ENCODE results near the gene CBX4.
A peak's percentile ranks its signal among the peaks of the same experiment; 100 is the strongest.

The CBX4 gene

GRCh38 chr17:79818026-79818758, 21.0 kb downstream of the CBX4 start:
- TF ChIP-seq ZNF274 (IDR thresholded peaks at IDR 0.05; ENCODE audit: low read depth, low read length) (no peak), SUZ12 (IDR thresholded peaks at IDR 0.05; ENCODE audit: extremely low read depth, insufficient read depth, insufficient read length) (no peak), YY1 (IDR thresholded peaks at IDR 0.05; ENCODE audit: insufficient read depth, insufficient read length) (no peak)
- Histone ChIP-seq H3K4me1 (ENCODE audit: insufficient read depth, insufficient read length) (peaks cover 19% of the 10 kb centered on the region), H3K27me3 (ENCODE audit: insufficient read depth, insufficient read length) (peaks cover 82% of the 10 kb centered on the region), H3K36me3 (ENCODE audit: insufficient read depth, insufficient read length, low read length) (no peaks in the 10 kb centered on the region), H3K9me3 (ENCODE audit: insufficient read depth, low read length) (no peaks in the 10 kb centered on the region), H3K4me3 (ENCODE audit: insufficient read length, low read depth) (no peak overlapping the region), H3K9ac (ENCODE audit: insufficient read length, low read depth) (no peak overlapping the region)
- no peak for DNase-seq (ENCODE audit: low read depth, low spot score)

DNA sequence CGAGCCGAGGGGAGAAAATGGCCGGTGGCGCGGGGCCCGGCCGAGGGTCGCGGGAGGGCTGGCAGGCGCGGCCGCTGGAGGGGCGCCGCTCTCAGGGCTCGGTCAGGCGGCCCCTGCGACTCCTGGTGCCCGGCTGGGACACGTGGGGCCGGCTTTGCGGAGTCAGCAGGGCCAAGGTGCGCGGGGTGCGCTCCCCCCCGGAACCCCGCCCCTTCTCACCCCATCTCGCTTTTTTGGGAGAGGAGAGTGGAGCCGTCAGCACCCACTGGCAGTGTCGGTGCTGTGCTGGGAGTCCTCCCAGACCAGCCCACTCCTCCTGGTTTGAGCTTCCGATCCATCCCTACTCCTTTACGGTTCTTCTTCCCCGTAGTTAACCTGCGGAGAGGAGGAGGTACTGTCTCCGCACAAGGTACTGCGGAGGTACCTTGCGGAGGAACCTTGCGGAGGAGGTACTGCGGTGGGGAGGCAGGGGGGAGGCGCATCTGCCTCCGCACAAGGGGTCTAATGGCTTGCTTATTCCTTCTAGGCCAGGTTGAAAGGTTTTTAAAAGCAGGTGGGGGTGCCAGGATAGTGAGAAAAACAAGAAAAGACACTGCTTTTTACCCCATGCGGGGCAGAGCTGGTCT, 23.3 kb downstream of the CBX4 start:
- H3K9me3 ChIP-seq (ENCODE audit: insufficient read depth, low read length), result no peaks in the 10 kb centered on the region
- peaks cover 95% of the 10 kb centered on the region for H3K27me3 ChIP-seq (ENCODE audit: insufficient read depth, insufficient read length)
- peaks cover 28% of the 10 kb centered on the region for H3K4me1 ChIP-seq (ENCODE audit: insufficient read depth, insufficient read length)
- peak overlapping the region; percentile 37 for H3K4me3 ChIP-seq (ENCODE audit: insufficient read length, low read depth)
- no peaks in the 10 kb centered on the region for H3K36me3 ChIP-seq (ENCODE audit: insufficient read depth, insufficient read length, low read length)
- TF ChIP-seq ZNF274 (IDR thresholded peaks at IDR 0.05; ENCODE audit: low read depth, low read length) (no peak), SUZ12 (IDR thresholded peaks at IDR 0.05; ENCODE audit: extremely low read depth, insufficient read depth, insufficient read length) (peak; percentile 12), YY1 (IDR thresholded peaks at IDR 0.05; ENCODE audit: insufficient read depth, insufficient read length) (no peak)
- peak overlapping the region; percentile 74 for H3K9ac ChIP-seq (ENCODE audit: insufficient read length, low read depth)
- no peak for DNase-seq (ENCODE audit: low read depth, low spot score)

DNA sequence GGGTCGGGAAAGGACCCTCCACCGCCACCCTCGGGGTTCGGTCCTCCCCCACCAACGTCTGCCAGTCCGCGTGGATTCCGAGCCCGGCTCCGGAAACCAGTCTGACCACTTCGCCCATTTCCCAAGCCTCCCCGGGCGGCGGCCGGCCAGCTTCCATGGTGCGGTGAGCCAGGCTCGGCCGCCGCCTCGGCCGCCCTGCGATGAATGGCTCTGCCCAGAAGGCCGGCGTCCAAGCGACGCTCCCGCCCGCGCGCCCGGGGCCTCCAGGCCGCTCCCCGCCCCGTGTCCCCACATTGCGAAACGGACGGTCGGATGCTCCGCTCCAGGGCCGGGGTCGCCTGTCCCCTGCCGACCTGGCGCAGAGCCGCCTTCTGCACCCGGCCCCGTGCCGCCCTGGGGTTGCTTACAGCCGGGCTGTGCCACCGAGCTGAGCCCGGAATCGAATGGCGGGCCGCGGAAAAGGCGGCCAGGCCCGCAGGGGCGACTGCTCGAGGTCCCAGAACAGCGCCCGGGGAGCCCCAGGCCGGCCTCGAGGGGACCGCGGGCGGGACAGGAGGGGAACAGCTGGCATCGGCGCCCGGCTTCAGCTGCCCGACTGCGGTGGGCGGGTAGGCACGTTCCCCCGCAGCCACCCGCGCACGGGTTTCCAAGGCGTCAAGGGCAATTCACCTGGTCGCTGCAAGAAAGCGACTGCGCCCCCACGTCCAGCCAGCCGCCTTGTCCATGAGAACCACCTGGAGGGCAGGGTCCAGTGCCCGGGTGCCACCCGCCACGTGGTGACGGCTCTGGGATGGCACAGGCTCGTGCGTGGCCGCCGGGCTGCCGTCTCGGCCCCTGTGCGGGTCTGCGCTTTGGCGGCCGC, 24.0 kb downstream of the CBX4 start:
- TF ChIP-seq ZNF274 (IDR thresholded peaks at IDR 0.05; ENCODE audit: low read depth, low read length) (no peak), SUZ12 (IDR thresholded peaks at IDR 0.05; ENCODE audit: extremely low read depth, insufficient read depth, insufficient read length) (peak; percentile 98)
- Histone ChIP-seq H3K36me3 (ENCODE audit: insufficient read depth, insufficient read length, low read length) (no peaks in the 10 kb centered on the region), H3K9me3 (ENCODE audit: insufficient read depth, low read length) (no peaks in the 10 kb centered on the region), H3K4me1 (ENCODE audit: insufficient read depth, insufficient read length) (peaks cover 28% of the 10 kb centered on the region), H3K9ac (ENCODE audit: insufficient read length, low read depth) (peak overlapping the region; percentile 74), H3K4me3 (ENCODE audit: insufficient read length, low read depth) (peak overlapping the region; percentile 37), H3K27me3 (ENCODE audit: insufficient read depth, insufficient read length) (peaks cover 97% of the 10 kb centered on the region)
- no peak for DNase-seq (ENCODE audit: low read depth, low spot score)

DNA sequence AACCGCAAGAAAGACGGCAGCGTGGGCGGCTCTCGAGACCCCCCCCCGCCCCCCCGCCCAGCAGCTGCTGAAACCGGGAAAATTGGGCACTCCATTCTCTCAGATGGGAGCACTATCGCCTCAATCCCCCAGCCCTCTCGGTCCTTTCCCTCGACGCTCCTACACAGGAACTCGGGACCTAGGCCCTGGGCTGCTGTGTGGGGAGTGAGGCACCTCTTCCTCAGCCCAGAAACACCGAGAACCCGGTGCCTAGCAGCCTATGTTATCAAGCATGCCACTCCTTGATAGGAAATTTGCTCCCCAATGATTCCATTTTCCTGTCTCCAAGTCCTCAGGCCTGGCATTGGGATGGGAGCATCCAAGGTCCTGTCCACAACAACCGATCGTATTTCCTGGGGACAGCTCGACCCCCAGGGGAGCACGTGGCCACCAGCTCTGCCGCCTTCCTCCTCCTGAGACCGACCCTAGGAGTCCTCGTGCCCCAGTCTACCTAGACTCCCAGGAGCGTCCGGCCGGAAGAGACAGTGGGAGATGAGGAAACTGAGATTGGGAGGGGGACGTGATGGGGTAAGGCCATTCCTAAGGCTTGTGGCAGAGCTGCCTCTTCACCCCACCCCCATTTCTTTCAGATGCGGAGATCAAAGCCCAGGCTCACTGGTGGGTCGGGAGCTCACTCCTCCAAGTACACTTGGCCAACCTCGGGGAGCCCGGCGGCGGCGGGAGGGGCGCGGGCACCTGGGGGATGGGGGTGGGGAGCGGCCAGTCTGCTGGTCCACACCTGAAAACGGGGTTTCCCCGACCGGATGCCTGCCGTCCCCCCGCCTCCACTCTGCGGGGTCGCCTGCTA, 24.9 kb downstream of the CBX4 start:
- DNase-seq (ENCODE audit: low read depth, low spot score), result no peak
- H3K4me1 ChIP-seq (ENCODE audit: insufficient read depth, insufficient read length), result peaks cover 29% of the 10 kb centered on the region
- H3K36me3 ChIP-seq (ENCODE audit: insufficient read depth, insufficient read length, low read length), result no peaks in the 10 kb centered on the region
- peak overlapping the region; percentile 76 for H3K9ac ChIP-seq (ENCODE audit: insufficient read length, low read depth)
- no peak for TF ChIP-seq ZNF274 (IDR thresholded peaks at IDR 0.05; ENCODE audit: low read depth, low read length)
- TF ChIP-seq YY1 (IDR thresholded peaks at IDR 0.05; ENCODE audit: insufficient read depth, insufficient read length), result no peak
- TF ChIP-seq SUZ12 (IDR thresholded peaks at IDR 0.05; ENCODE audit: extremely low read depth, insufficient read depth, insufficient read length), result no peak
- no peaks in the 10 kb centered on the region for H3K9me3 ChIP-seq (ENCODE audit: insufficient read depth, low read length)
- peaks cover 94% of the 10 kb centered on the region for H3K27me3 ChIP-seq (ENCODE audit: insufficient read depth, insufficient read length)
- H3K4me3 ChIP-seq (ENCODE audit: insufficient read length, low read depth), result peak overlapping the region; percentile 37

DNA sequence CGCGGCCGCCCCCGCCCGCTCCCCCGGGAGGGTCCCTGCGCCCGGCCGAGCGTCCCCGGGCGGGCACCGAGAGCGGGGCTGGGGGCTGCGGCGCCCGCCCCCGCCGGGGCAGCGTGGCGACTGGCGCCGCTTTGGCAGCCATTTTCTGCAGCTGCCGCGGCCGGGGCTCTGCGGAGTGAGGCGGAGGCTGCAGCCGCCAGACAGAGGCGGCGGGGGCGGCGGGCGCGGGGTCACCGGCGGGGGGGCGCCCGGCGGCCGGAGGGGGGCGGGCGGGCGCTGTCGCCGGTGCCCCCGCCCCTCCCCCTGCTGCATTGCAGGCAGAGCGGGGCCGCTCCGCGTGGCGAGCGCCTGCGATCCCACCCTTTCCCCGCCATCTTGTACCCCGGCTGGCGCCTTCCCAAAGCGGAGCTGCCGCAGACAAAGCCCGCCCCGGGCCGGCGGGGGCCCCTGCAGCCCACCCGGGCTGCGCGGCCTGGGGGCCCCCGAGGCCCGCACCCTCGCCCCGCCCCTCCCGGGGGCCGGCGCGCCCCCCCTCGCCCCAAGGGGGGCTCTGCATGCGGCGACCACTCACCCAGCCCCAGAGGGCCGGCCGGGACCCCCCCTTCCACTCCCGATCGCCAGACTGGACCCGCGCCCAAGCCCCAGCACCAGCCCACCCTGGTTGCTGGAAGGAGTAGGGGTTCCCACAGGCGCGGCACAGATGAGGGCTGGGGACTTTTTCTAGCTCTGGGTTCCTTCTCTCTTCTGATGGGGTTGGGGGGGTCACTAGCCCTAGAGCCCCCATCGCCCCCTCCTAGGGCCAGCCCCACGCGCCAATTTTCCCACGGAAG, 25.7 kb downstream of the CBX4 start:
- DNase-seq (ENCODE audit: low read depth, low spot score), result no peak
- H3K4me1 ChIP-seq (ENCODE audit: insufficient read depth, insufficient read length), result peaks cover 33% of the 10 kb centered on the region
- peaks cover 94% of the 10 kb centered on the region for H3K27me3 ChIP-seq (ENCODE audit: insufficient read depth, insufficient read length)
- no peaks in the 10 kb centered on the region for H3K9me3 ChIP-seq (ENCODE audit: insufficient read depth, low read length)
- TF ChIP-seq YY1 (IDR thresholded peaks at IDR 0.05; ENCODE audit: insufficient read depth, insufficient read length) (peak; percentile 36), SUZ12 (IDR thresholded peaks at IDR 0.05; ENCODE audit: extremely low read depth, insufficient read depth, insufficient read length) (no peak), ZNF274 (IDR thresholded peaks at IDR 0.05; ENCODE audit: low read depth, low read length) (no peak)
- peak overlapping the region; percentile 76 for H3K9ac ChIP-seq (ENCODE audit: insufficient read length, low read depth)
- no peaks in the 10 kb centered on the region for H3K36me3 ChIP-seq (ENCODE audit: insufficient read depth, insufficient read length, low read length)
- peak overlapping the region; percentile 18 for H3K4me3 ChIP-seq (ENCODE audit: insufficient read length, low read depth)
